HEK293 (cell line): ENCODE data around the gene RMC1.

Source experiments
- HOXD13 ChIP-seq: sonication (generic); formaldehyde crosslinking; IDR thresholded peaks from 2 replicates; pipeline ENCODE4 v1.8.0; 2022; ENCODE audit warnings: missing genetic modification reagents, borderline replicate concordance
- KLF17 ChIP-seq: fragments of 450-650 bp; formaldehyde crosslinking; IDR thresholded peaks from 2 replicates; pipeline ENCODE4 v1.5.1; 2016; ENCODE audit warnings: missing biosample characterization, missing genetic modification characterization
- OSR2 ChIP-seq: fragments of 450-650 bp; formaldehyde crosslinking; IDR thresholded peaks from 2 replicates; pipeline ENCODE4 v1.5.1; 2016; ENCODE audit warnings: missing biosample characterization, missing genetic modification characterization
- SP3 ChIP-seq: fragments of 450-650 bp; formaldehyde crosslinking; IDR thresholded peaks from 2 replicates; pipeline ENCODE4 v1.5.1; 2016; ENCODE audit warnings: missing biosample characterization, missing genetic modification characterization
- TCF7L2 ChIP-seq: IDR thresholded peaks from 2 replicates; pipeline ENCODE4 v1.6.1; 2011; ENCODE audit warnings: low read depth, mild to moderate bottlenecking, inconsistent platforms, low read length, moderate library complexity, borderline replicate concordance
- YY2 ChIP-seq: fragments of 450-650 bp; formaldehyde crosslinking; IDR thresholded peaks from 2 replicates; pipeline ENCODE4 v1.5.1; 2016; ENCODE audit warnings: missing biosample characterization, missing genetic modification characterization
- ZBTB8A ChIP-seq: fragments of 450-650 bp; formaldehyde crosslinking; IDR thresholded peaks from 2 replicates; pipeline ENCODE4 v1.5.1; 2016; ENCODE audit warnings: missing biosample characterization, missing genetic modification characterization
- ZEB2 ChIP-seq: fragments of 450-650 bp; formaldehyde crosslinking; IDR thresholded peaks from 2 replicates; pipeline ENCODE4 v1.5.1; 2016; ENCODE audit warnings: missing biosample characterization, missing genetic modification characterization
- ZIC2 ChIP-seq: fragments of 450-650 bp; formaldehyde crosslinking; IDR thresholded peaks from 2 replicates; pipeline ENCODE4 v1.5.1; 2016; ENCODE audit warnings: missing biosample characterization, missing genetic modification characterization
- ZNF133 ChIP-seq: fragments of 450-650 bp; formaldehyde crosslinking; IDR thresholded peaks from 2 replicates; pipeline ENCODE4 v1.5.1; 2016; ENCODE audit warnings: missing biosample characterization, missing genetic modification characterization
- ZNF16 ChIP-seq: fragments of 450-650 bp; formaldehyde crosslinking; IDR thresholded peaks from 2 replicates; pipeline ENCODE4 v1.5.1; 2016; ENCODE audit warnings: low read depth, missing biosample characterization, missing genetic modification characterization
- ZNF23 ChIP-seq: fragments of 450-650 bp; formaldehyde crosslinking; IDR thresholded peaks from 2 replicates; pipeline ENCODE4 v1.5.1; 2016; ENCODE audit warnings: missing biosample characterization, missing genetic modification characterization, borderline replicate concordance
- ZNF24 ChIP-seq: fragments of 450-650 bp; formaldehyde crosslinking; IDR thresholded peaks from 2 replicates; pipeline ENCODE4 v1.5.1; 2016; ENCODE audit warnings: missing biosample characterization, missing genetic modification characterization
- ZNF292 ChIP-seq: fragments of 450-650 bp; formaldehyde crosslinking; IDR thresholded peaks from 2 replicates; pipeline ENCODE4 v1.5.1; 2016; ENCODE audit warnings: low read depth, missing biosample characterization, missing genetic modification characterization, borderline replicate concordance
- ZNF341 ChIP-seq: fragments of 450-650 bp; formaldehyde crosslinking; IDR thresholded peaks from 2 replicates; pipeline ENCODE4; 2016; ENCODE audit warnings: low read depth, missing biosample characterization, missing genetic modification characterization
- ZNF350 ChIP-seq: fragments of 450-650 bp; formaldehyde crosslinking; IDR thresholded peaks from 2 replicates; pipeline ENCODE4 v1.5.0; 2017; ENCODE audit warnings: missing biosample characterization, mild to moderate bottlenecking, missing genetic modification characterization
- ZNF473 ChIP-seq: fragments of 450-650 bp; formaldehyde crosslinking; IDR thresholded peaks from 2 replicates; pipeline ENCODE4 v1.5.1; 2017; ENCODE audit warnings: missing biosample characterization, missing genetic modification characterization
- ZNF48 ChIP-seq: fragments of 450-650 bp; formaldehyde crosslinking; IDR thresholded peaks from 2 replicates; pipeline ENCODE4 v1.5.1; 2016; ENCODE audit warnings: missing biosample characterization, missing genetic modification characterization
- ZNF514 ChIP-seq: fragments of 450-650 bp; formaldehyde crosslinking; IDR thresholded peaks from 2 replicates; pipeline ENCODE4 v1.5.1; 2016; ENCODE audit warnings: missing biosample characterization, missing genetic modification characterization
- ZNF548 ChIP-seq: fragments of 450-650 bp; formaldehyde crosslinking; IDR thresholded peaks from 2 replicates; pipeline ENCODE4 v1.5.1; 2016; ENCODE audit warnings: missing biosample characterization, missing genetic modification characterization
- ZNF654 ChIP-seq: fragments of 450-650 bp; formaldehyde crosslinking; IDR thresholded peaks from 2 replicates; pipeline ENCODE4 v1.5.1; 2016; ENCODE audit warnings: low read depth, missing biosample characterization, missing genetic modification characterization
- ZSCAN4 ChIP-seq: fragments of 450-650 bp; formaldehyde crosslinking; IDR thresholded peaks from 2 replicates; pipeline ENCODE4 v1.5.1; 2017; ENCODE audit warnings: missing biosample characterization, missing genetic modification characterization
- TF ChIP-seq, protein P1 (sequence below): fragments of 450-650 bp; formaldehyde crosslinking; IDR thresholded peaks from 2 replicates; pipeline ENCODE4 v1.5.1; 2016; ENCODE audit warnings: missing biosample characterization, missing genetic modification characterization
- TF ChIP-seq, protein P2 (sequence below): fragments of 450-650 bp; formaldehyde crosslinking; IDR thresholded peaks from 2 replicates; pipeline ENCODE4 v1.5.1; 2016; ENCODE audit warnings: missing biosample characterization, missing genetic modification characterization, low read depth
- TF ChIP-seq, protein P3 (sequence below): fragments of 450-650 bp; formaldehyde crosslinking; IDR thresholded peaks from 2 replicates; pipeline ENCODE4; 2016; ENCODE audit warnings: missing biosample characterization, missing genetic modification characterization
- TF ChIP-seq, protein P4 (sequence below): fragments of 450-650 bp; formaldehyde crosslinking; IDR thresholded peaks from 2 replicates; pipeline ENCODE4 v1.5.1; 2016; ENCODE audit warnings: missing biosample characterization, missing genetic modification characterization

The RMC1 gene

GRCh38 chr18:23503038-23503962 is at the start of gene RMC1 (continued):
- TF ChIP-seq, protein P1, sequence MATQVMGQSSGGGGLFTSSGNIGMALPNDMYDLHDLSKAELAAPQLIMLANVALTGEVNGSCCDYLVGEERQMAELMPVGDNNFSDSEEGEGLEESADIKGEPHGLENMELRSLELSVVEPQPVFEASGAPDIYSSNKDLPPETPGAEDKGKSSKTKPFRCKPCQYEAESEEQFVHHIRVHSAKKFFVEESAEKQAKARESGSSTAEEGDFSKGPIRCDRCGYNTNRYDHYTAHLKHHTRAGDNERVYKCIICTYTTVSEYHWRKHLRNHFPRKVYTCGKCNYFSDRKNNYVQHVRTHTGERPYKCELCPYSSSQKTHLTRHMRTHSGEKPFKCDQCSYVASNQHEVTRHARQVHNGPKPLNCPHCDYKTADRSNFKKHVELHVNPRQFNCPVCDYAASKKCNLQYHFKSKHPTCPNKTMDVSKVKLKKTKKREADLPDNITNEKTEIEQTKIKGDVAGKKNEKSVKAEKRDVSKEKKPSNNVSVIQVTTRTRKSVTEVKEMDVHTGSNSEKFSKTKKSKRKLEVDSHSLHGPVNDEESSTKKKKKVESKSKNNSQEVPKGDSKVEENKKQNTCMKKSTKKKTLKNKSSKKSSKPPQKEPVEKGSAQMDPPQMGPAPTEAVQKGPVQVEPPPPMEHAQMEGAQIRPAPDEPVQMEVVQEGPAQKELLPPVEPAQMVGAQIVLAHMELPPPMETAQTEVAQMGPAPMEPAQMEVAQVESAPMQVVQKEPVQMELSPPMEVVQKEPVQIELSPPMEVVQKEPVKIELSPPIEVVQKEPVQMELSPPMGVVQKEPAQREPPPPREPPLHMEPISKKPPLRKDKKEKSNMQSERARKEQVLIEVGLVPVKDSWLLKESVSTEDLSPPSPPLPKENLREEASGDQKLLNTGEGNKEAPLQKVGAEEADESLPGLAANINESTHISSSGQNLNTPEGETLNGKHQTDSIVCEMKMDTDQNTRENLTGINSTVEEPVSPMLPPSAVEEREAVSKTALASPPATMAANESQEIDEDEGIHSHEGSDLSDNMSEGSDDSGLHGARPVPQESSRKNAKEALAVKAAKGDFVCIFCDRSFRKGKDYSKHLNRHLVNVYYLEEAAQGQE (tag by site-specific recombination): no peak
- TF ChIP-seq ZNF16 (tag by site-specific recombination) (no peak), HOXD13 (CRISPR knock-in tag) (no peak), ZNF48 (no peak), TCF7L2 (no peak), ZBTB8A (tag by site-specific recombination) (peak; percentile 86), ZNF133 (no peak), ZNF292 (no peak), ZNF654 (tag by site-specific recombination) (no peak), ZSCAN4 (no peak), ZEB2 (tag by site-specific recombination) (peak; percentile 80), ZNF514 (tag by site-specific recombination) (no peak), ZNF23 (tag by site-specific recombination) (no peak), OSR2 (no peak), ZNF24 (no peak), ZNF341 (peak; percentile 71), ZNF350 (no peak), ZNF548 (no peak), KLF17 (tag by site-specific recombination) (peak; percentile 60), ZIC2 (tag by site-specific recombination) (peak; percentile 58), SP3 (tag by site-specific recombination) (peak; percentile 94), ZNF473 (tag by site-specific recombination) (no peak), YY2 (tag by site-specific recombination) (no peak)
- TF ChIP-seq, protein P2, sequence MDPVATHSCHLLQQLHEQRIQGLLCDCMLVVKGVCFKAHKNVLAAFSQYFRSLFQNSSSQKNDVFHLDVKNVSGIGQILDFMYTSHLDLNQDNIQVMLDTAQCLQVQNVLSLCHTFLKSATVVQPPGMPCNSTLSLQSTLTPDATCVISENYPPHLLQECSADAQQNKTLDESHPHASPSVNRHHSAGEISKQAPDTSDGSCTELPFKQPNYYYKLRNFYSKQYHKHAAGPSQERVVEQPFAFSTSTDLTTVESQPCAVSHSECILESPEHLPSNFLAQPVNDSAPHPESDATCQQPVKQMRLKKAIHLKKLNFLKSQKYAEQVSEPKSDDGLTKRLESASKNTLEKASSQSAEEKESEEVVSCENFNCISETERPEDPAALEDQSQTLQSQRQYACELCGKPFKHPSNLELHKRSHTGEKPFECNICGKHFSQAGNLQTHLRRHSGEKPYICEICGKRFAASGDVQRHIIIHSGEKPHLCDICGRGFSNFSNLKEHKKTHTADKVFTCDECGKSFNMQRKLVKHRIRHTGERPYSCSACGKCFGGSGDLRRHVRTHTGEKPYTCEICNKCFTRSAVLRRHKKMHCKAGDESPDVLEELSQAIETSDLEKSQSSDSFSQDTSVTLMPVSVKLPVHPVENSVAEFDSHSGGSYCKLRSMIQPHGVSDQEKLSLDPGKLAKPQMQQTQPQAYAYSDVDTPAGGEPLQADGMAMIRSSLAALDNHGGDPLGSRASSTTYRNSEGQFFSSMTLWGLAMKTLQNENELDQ (tag by site-specific recombination): no peak
- TF ChIP-seq, protein P3, sequence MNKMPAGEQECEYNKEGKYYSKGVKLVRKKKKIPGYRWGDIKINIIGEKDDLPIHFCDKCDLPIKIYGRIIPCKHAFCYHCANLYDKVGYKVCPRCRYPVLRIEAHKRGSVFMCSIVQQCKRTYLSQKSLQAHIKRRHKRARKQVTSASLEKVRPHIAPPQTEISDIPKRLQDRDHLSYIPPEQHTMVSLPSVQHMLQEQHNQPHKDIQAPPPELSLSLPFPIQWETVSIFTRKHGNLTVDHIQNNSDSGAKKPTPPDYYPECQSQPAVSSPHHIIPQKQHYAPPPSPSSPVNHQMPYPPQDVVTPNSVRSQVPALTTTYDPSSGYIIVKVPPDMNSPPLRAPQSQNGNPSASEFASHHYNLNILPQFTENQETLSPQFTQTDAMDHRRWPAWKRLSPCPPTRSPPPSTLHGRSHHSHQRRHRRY (tag by site-specific recombination): no peak
- TF ChIP-seq, protein P4, sequence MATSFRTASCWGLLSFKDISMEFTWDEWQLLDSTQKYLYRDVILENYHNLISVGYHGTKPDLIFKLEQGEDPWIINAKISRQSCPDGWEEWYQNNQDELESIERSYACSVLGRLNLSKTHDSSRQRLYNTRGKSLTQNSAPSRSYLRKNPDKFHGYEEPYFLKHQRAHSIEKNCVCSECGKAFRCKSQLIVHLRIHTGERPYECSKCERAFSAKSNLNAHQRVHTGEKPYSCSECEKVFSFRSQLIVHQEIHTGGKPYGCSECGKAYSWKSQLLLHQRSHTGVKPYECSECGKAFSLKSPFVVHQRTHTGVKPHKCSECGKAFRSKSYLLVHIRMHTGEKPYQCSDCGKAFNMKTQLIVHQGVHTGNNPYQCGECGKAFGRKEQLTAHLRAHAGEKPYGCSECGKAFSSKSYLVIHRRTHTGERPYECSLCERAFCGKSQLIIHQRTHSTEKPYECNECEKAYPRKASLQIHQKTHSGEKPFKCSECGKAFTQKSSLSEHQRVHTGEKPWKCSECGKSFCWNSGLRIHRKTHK (tag by site-specific recombination): no peak
